Fibroblast of pulmonary artery (primary cell): ENCODE data around the gene HUNK.
"Not testable (repeated sequence)": the region's sequence is repeated elsewhere in the genome, so short reads cannot be mapped to it uniquely, and the experiment has no call there.

Experiments used
- DNase-seq: peaks from one replicate; pipeline ENCODE4 v3.0.0-alpha.2; 2010; ENCODE audit warnings: low read depth
- H3K4me3 ChIP-seq: replicated peaks from 2 replicates; pipeline ENCODE4 v1.5.1; 2011; ENCODE audit warnings: low read depth, mild to moderate bottlenecking, control low read depth, low read length, moderate library complexity
- CTCF ChIP-seq: IDR thresholded peaks from 2 replicates; pipeline ENCODE4 v1.5.1; 2011; ENCODE audit warnings: mild to moderate bottlenecking, control low read depth, low read length, inconsistent platforms; ENCODE audit errors: missing control alignments

The HUNK gene

DNA sequence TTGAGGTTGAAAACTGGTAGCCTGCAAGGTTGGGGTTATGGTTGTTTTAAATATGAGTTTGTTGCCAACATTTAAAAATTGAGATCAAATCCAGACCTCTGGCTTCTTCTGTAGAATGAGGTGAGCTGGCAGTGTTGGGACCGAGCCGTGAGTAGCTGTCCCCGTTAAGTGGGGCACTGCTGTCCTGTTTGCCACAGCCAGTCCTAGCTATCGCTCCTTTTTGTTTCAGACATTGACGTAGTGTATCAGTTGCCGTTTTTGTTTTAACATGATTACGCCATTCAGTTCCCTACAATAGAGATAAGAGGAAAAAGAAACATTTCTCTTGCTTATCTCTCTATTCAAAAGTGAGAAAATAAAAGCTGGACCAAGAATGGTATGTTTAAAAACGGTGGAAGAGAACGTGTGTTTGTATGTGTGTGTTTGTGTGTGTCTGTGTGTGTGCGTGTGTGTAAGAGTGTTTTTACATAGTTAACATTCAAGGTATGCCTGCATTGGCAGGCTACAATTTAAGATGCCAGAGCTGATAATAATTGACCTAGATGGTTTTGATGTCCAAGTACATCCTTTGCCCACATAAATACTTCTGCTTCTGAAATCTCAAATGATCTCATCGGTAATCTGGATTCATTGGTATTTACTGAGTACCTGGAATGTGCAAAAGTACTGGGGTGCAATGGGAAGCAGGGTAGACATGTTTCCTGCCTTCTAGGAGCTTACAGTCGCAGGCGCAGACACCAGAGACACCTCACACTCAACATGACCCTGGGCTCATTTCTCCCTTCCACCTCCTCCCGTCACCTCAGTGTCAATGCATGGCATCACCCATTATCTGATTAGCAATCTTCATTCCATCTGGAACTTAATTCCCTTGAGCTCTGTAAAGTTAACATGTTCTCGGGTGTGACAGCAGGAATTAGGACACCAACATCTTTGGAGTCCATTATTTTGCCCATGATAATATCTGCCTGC is 65.8 kb downstream of the HUNK start:
- DNase-seq: no peak
- no peak overlapping the region for H3K4me3 ChIP-seq
- TF ChIP-seq CTCF: no peak

GRCh38 chr21:31941694-31942093 is 68.9 kb downstream of the HUNK start:
- no peak overlapping the region for H3K4me3 ChIP-seq
- no peak for DNase-seq

GRCh38 chr21:31943561-31943960 is 70.7 kb downstream of the HUNK start:
- H3K4me3 ChIP-seq: no peak overlapping the region
- no peak for TF ChIP-seq CTCF
- no peak for DNase-seq

More at GRCh38 chr21:31941694-31942093, 68.9 kb downstream of the HUNK start:
- no peak for TF ChIP-seq CTCF

DNA sequence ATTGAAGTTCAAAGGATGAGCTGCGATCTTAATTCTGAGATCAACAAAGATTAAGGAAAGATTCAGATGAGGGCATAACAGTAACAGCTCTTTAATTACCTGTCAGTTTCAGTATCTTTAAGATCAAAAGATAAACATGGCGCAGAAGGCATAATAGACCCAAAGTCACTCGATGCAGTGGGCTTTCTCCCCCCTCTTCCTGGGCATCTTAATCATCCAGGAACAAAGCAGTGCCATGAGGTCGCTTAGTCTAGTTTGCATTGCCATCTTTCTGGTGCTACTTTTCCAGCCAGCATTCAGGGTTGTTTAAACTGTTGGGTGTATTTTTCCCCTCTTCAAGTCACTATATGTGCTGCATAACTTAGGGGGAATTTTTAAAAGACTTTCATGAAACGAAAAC is 72.3 kb downstream of the HUNK start:
- no peak for TF ChIP-seq CTCF
- no peak for DNase-seq
- H3K4me3 ChIP-seq: no peak overlapping the region

GRCh38 chr21:31945546-31945945 is 72.7 kb downstream of the HUNK start:
- TF ChIP-seq CTCF: no peak
- DNase-seq: no peak
- H3K4me3 ChIP-seq: no peak overlapping the region

GRCh38 chr21:31946231-31946630 is 73.4 kb downstream of the HUNK start:
- no peak for DNase-seq
- H3K4me3 ChIP-seq: no peak overlapping the region
- no peak for TF ChIP-seq CTCF

DNA sequence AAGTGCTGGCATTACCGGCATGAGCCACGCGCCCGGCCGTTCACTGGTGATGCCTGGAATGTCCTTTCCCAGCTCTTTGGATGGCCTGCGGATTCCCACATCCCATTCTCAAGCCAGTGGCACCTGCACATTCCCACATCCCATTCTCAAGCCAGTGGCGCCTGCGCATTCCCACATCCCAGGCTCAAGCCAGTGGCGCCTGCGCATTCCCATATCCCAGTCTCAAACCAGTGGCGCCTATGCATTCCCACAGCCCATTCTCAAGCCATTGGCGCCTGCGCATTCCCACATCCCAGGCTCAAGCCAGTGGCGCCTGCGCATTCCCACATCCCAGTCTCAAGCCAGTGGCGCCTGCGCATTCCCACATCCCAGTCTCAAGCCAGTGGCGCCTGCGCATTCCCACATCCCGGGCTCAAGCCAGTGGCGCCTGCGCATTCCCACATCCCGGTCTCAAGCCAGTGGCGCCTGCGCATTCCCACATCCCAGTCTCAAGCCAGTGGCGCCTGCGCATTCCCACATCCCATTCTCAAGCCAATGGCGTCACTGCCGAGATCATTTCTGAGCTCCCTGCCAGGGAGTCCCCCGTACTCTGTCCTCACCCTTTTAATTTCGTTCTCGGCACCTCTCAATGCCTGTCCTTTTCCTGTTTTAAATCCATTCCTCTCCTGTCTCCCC is 74.2 kb downstream of the HUNK start:
- H3K4me3 ChIP-seq, DNase-seq: not testable (repeated sequence)
